Measurements from ENCODE around the gene PLPP2.
"Not testable (repeated sequence)": the region's sequence is repeated elsewhere in the genome, so short reads cannot be mapped to it uniquely, and the experiment has no call there.

PLPP2 gene

DNA sequence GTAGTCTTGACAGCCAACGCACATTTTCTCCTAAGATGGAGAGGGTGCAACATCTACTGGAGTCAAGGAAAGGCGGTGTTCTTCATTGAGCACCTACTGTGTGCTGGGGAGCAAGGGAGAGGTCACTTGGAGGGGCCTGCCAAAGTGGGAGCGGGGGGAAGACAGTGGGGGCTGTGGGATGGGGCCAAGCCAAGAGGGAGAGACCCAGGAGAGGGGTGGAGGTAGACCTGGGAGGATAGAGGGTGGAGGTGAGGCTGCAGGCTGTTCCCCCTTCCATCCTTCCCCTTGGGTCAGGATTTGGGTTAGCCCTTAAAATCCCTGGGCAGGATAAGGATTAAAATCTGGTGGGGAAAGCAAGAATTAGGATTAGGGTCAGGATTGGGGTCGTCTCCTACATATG is 1.7 kb upstream of the PLPP2 start:
- DNase-seq (ENCODE audit: low read depth): no peak

DNA sequence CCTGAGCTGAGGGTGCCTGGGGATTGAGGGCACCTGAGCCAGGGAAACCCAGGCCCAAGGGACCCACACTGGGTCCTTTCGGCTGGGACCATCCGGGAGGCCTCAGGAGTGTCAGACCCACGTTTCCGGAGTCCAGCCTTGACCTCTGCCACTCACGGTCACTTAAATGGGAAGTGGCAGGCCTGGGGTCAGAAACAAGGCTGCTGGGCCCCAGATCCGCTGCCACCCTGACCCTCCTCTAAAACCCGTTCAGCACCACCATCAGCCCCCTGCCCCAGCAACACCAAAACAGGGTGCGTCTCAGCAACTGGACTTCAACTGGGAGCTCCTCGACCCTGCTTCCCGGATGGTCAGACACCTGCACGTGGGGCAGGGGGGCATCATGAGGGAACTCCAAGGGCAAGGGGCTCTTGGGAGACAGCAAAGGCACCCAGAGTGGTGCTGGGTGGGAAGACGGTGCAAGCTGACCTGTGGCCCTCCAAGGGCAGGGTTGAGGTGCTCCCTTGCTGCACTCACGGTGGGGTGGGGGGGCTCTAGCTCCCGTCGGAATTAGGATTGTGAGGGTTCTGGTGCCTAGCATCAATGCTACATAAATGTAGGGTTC is 1.2 kb upstream of the PLPP2 start:
- no peak for DNase-seq (ENCODE audit: low read depth)

DNA sequence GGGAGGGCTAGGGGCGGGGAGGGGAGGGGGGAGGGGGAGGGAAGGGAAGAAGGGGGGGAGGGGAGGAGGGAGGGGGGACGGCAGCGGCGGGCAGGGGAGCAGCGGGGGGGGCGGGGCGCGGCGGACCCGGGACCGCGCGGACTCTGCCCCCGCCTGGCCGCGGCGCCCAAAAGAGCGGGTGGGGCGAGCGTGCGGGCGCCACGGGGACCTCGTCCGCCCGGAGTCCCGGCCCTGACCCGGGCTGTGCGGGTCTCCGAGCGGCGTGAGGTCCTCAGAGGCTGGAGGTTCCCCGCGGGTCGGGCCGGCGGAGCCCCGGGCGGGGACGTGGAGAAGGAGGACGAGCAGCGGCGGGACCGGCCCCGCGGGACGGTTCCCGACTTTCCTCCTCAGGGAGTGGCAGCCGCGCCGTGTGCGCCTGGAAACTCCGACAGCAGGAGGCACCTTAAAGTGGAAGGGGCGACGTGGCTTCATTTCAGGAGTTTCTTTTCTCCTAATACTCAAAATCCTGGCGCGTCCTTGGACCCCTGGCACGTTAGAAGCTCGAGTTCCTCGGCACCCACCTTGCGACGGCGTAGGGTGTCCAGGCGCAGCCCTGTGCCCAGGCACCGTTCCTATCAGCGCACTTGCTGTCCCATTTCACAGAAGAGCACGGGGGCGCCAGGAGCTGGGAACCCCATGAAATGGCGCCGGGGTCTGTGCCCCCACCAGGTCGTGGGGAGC is 518 bp upstream of the PLPP2 start:
- DNase-seq (ENCODE audit: low read depth): no peak

DNA sequence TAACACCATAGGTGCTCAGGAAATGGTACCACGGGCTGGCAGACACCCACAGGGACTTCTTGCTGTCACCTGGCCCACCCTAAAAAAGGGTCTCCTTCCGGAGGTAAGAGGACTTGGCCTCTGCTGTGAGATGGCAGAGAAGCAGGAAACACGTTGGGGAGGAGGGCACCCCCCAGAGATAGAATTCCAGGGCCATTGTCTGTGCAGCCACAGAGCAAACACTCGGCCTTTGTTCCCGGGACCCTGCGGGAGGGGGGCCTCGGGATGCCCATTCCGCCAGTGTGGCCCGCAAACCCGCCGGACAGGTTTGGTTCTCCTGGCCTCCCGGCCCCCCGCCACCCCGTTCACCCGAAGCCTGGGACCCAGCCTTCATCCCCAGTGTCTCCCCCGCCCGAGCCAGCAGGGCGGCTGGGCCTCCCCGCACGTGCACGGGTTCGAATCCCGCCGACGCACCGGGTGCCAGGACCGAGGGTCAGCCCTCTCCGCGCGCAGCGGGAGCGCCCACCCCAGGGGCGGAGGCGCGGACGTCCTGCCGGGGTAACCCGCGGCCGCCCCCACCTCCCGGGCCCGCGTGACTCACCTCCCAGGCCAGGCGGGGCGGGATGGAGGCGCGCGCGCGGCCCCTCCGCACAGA is 714 bp downstream of the PLPP2 start:
- peak; percentile 66 for DNase-seq (ENCODE audit: low read depth)

DNA sequence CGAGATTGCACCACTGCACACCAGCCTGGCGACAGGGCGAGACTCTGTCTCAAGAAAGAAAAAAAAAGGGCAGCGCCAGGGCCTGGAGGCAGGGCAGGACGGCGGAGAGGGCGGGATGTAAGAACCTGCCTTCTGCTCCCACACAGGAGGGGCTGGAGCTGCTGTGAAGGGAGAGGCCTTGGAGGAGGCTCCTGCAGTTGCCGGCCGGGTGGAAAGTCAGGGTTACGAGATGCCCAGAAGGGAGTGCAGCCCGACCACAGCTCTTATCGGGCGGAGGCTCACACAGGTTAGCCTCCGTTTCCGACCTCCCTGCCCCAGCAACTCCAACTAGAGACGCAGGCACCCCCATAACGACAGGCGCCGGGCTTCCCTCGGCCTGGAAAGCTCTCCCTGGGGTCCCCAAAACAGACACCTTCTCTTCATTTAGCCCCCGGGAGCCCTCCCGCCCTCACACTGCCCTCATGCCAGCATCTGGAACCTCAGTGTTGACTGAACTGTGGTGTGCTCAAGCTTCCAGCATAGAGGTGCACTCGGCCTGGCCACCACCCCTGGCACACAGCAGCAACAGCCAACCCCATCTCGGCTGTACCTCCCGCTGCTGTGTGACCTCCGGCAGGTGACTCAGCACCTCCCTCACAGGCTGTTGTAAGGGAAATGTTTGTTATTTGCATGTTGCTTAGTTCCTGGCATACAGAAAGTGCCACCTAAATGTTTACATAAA is 1.4 kb downstream of the PLPP2 start:
- peak; percentile 83 for DNase-seq (ENCODE audit: low read depth)

DNA sequence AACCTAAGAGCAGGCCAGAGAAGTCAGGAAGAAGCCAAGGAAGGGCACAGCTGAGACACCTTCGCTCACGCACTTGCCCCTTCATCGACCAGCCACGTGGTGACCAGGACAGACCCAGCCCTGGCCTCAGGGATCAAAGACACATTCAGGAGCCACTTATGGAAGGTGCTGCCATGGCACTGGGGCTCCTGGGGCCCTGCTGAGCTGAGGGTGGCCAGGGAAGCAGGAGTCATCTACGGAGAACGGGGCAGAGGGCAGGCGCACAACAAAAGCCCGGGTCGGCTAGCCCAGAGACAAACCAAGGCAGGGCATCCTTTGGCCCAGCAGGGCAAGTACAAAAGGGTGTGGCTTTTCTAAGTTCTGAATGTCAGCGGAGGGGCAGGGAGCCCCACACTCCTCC is 2.3 kb downstream of the PLPP2 start:
- no peak for DNase-seq (ENCODE audit: low read depth)

DNA sequence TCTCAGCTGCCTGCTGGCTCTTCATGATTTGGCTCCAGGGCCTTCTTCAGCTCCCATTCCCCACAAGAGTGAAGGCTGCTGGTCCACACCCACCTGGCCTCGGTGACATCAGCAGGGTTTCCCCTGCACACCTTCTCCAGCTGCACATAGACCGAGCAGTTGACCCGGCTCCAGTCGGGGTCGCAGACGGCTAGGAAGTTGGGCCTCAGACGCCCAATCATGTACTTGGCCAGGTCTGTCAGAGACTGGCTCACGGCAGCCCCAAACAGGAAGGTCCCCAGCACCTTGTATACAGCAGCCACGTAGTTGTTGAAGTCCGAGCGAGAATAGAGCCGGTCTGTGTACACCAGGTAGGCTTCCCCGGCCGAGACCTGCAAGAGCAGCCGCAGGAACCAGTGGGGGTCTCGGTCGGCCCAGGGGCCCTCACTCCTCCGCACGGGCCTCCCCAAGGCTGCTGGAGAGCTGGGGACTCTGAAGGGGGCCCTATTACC is 3.8 kb downstream of the PLPP2 start:
- DNase-seq (ENCODE audit: low read depth): no peak

DNA sequence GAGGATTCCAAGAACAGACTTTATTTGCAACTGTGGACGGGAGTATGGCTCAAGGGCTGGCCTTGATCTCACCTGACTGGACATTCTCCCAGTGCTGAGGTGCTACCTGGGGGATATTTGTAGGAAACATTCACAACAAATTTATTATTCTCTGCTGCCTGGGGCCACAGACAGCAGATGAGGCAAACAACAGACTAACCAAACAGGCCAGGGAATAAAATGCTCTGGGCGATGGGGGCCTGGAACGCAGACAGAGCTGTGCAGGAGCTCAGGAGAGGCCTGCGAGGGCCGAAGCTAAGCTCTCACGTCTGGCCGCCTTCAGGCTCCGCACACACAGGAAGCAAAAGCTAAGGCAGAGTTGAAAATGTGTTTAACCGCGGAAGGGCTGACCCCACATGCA is 7.8 kb downstream of the PLPP2 start:
- no peak for DNase-seq (ENCODE audit: low read depth)

DNA sequence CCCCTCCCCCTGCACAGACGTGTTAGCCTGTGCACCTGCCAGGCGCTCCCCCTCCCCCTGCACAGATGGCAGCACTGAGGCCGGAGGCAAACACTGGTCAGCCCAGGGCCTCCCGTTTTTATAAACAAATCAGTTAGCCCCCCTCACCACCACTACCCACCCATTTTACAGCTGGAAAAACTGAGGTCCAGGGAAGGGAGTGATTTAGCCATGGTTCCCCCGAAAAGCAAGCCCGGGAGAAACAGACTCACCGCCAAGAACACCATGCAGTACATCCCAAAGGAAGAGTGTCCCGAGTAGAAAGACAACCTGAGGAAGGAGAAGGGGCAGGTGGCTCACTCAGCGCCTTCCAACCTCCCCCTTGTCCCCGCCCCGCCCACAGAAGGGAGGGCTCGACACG is 8.7 kb downstream of the PLPP2 start:
- no peak for DNase-seq (ENCODE audit: low read depth)

DNA sequence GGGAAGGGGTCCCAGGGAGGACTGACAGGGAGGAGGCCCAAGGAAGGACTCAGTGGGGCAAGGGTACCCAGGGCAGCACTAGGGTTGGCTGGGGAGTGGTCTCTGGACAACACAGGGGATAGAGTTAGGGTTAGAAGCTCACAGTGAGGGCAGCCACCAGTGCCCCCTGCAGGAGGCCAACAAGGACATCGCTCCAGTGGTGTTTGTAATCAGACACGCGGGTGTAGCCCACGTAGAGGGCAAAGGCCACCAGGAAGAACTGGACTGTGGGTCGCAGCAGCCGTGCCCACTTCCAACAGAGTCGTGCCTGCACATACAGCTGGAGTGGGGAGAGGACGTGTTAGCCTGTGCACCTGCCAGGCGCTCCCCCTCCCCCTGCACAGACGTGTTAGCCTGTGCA is 9.2 kb downstream of the PLPP2 start:
- no peak for DNase-seq (ENCODE audit: low read depth)

DNA sequence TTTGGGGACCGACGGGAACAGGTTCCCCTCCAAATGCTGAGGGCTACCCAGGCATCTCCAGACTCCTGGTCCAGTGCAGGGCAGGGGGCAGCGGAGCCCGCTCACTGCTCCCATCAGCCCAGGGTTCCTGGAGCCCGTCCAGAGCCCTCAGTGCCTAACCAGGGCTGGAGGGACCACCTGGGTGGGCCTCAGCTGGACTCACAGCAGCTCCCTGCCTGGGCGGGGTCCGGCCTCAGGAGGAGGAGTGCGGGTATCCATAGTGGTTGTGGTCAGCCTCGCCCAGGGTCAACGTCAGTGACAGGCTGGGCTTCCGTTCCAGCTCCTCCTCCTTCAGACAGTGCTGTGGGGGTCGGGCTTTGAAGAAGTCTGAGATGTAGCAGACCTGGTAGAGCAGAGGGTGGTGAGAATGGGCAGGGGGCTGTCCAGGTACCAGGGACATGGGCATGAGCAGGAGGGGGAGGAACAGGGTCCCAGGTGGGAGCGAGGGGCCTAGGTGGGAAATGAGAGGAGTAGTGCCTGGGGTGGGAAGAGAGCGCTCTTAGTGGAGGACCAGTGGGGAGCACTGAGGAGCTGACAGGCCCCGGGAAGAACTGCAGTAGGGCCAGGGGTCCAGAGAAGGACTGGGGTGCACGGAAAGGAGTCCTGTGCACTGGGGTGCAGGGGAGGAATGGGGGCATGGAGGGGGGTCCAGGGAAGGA is 9.9 kb downstream of the PLPP2 start:
- DNase-seq (ENCODE audit: low read depth): no peak

DNA sequence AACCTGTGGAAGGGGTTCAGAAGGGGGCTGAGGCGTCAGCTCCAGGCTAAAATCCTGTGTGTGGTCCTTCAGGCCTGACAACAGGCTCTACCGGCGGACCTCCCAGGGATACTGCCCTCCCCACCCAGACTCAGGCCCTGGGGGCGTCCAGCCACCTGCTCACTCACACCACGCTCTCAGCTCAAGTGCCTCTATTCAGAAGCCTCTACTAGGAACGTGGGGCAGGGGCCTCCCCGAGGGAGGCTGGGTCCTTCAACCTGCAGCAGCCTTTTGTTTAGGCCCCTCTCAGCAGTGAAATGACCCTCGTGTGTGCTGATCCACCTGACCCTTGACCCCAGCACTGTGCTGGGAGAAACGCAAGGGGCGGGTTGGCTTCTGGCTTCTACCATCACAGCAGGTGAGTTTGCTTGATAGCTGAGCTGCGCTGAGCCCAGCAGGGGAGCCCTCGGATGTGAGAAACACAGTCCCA is 10.6 kb downstream of the PLPP2 start:
- DNase-seq (ENCODE audit: low read depth): no peak

DNA sequence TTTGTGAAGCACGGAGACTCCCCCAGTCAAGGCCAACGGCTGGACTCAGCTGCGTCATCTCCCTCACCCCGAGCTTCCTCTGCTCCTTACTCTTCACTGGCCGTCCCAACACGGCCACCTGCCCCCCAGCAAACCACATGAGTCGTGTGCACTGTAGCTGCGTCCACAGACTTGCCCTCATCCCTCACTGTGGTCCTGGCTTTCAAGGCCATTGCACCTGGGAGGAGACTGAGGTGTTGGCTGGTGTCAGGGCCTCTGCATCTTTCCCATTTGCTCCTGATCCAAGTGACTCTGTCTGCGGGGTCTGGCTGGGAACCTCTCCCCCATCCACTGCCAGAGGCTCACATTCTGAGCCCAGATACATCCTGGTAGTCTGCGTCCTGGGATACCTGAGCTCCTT is 11.5 kb downstream of the PLPP2 start:
- no peak for DNase-seq (ENCODE audit: low read depth)

DNA sequence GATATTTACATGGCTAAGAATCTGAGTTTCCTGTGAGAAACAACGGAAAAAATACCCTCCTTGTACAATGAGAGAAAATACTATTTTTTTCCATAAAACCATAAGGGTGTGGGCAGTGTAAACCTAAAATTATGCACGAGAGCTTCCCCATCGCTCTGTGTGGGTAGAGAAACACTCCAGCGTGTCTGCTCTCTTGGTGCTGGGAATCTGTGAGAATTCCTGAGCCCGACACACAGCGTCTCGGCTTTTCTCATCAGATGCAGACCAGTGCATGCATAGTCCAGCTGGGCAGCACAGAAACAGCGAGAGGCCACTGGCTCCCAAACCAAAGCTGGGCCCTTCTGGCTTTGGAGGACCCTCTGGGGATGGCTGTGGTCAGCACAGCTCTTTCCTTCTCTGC is 12.0 kb downstream of the PLPP2 start:
- DNase-seq (ENCODE audit: low read depth): no peak

DNA sequence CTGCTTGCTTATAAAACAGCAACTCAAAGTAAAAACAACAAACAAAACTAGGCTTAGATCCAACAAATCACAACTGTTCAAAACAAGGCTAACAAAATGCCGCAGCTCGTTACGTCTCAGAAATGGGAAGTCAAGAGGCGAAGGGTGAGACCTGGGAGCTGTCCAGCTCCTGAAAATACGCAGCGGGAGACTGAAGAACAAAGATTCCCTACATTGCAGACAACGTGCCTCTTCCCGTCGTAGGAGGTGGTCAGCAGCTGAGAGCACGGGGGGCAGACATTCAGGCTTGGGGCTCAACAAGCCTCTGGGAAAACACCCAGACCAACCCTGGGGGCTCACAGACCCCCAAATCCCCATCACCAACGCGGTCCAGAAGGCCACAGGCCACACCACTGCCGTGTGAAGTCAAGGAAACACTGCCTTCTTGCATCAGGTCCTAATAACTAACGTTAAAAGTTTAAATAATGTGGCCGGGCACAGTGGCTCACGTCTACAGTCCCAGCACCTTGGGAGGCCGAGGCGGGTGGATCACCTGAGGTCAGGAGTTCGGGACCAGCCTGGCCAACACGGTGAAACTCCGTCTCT is 13.5 kb downstream of the PLPP2 start:
- no peak for DNase-seq (ENCODE audit: low read depth)

DNA sequence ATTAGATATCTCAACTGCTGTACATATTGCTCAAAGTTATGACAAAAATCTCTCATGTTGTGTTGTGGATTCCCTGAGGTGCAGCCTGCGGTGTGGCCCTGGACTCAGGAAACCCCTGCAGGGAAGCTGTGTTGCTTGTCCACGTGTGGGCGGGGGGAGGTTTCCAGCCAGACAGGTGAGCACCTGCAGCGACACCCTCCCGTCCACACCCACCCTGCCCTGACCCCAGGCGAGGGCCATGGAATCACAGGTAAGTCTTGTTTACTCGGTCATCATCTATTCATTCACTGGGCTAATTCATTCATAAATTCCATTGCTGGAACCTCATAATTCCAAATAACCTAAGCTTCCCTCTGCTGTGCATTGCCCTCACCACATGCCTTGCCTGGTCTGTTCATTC is 14.1 kb downstream of the PLPP2 start:
- DNase-seq (ENCODE audit: low read depth): no peak

DNA sequence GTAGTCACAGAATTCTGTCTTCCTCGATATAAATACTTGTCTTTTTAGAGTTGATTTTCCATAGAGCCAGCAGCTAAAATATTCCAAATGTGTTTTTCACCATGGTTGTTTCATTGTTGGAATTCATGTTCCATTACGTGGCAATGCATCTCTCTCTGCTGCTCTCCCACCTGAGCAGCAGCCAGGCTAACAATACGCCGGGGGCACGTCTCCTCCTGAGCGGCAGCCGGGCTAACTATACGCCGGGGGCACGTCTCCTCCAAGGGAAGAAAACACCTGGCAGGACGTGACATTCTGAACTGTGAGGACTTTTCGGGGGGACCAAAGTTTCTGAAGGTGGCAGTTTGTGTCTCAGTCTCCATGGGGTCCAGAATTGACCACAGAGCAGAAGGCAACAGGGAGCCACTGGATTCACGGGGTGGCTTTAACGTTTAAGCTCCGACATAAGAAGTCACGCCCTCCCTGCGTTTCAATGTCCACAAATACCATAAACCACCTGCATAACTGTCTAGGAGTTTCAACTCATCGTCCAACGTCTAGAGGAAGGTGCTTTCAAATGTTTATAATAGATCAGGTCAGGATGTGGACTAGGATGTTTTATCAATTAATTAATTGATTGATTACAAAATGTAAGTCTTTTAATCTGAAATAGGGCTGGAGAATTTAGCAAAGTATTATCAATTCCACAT is 15.1 kb downstream of the PLPP2 start:
- DNase-seq (ENCODE audit: low read depth): no peak

DNA sequence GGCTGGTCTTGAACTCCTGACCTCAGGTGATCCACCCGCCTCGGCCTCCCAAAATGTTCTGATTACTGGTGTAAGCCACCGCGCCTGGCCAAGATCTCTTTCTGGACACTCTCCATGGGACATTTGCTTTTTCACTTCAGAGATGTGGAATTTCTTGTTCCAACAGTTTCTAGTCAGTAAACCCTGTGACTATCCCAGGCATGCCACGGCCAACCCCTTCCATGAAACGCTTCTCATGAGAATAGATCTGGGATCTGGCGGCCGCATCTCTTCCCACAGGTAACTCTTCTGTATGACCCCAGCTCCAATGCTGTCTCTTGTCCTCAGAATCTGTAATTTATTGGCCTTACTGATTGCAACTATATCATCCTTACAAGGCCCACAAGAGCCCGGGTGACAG is 16.2 kb downstream of the PLPP2 start:
- no peak for DNase-seq (ENCODE audit: low read depth)

DNA sequence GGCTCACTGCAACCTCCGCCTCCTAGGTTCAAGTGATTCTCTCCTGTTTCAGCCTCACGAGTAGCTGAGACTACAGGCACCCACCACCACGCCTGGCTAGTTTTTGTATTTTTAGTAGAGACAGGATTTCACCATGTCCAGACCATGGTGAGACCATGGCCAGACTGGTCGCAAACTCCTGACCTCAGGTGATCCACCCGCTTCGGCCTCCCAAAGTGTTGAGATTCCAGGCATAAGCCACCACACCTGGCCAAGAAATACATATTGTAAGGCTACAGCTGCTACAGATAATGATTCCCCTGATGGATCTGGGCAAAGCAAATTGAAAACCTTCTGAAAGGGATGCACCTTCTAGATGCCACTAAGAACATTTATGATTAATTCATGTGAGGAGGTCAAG is 17.8 kb downstream of the PLPP2 start:
- DNase-seq (ENCODE audit: low read depth): no peak

DNA sequence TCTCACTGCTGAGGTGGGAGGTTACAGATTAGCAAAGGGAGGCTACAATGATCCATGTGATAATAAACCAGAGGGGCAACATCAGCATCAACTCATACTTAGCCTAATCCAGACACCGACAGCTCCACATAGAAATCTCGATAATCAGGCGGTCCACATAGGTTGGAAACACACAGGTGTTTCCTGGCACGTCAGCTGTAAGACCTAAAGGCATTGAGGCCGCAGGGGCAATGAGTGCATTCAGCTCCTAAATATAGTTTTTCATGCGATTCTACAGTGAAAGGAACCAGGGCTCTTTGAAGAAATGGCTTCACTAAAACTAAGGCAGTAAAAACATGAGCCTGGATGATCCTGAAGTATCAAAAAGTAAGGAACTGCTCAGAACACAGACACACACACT is 19.3 kb downstream of the PLPP2 start:
- DNase-seq (ENCODE audit: low read depth): no peak

DNA sequence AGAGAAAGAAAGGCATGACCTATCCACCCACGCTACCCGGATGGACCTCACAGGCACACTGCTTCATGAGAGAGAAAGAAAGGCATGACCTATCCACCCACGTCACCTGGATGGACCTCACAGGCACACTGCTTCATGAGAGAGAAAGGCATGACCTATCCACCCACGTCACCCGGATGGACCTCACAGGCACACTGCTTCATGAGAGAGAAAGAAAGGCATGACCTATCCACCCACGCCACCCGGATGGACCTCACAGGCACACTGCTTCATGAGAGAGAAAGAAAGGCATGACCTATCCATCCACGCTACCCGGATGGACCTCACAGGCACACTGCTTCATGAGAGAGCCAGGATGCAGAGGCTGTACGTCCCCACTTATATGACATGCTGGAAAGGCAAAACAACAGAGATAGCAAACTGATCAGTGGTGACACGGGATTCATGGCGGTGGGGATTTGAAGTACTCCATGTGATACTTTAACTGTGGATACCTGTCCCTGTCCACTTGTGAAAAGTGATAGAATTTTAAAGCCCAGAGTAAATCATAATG is 20.4 kb downstream of the PLPP2 start:
- DNase-seq (ENCODE audit: low read depth): not testable (repeated sequence)
